OCI-M2 (cell line): ENCODE data around the gene CYP2U1.
A peak's percentile ranks its signal among the peaks of the same experiment; 100 is the strongest.
"Not testable (repeated sequence)": the region's sequence is repeated elsewhere in the genome, so short reads cannot be mapped to it uniquely, and the experiment has no call there.

Experiments used
- DNase-seq: peaks from one replicate; lab custom pipeline; 2025; ENCODE audit not compliant: unreplicated experiment; lab: John Stamatoyannopoulos, UW

CYP2U1 gene

DNA sequence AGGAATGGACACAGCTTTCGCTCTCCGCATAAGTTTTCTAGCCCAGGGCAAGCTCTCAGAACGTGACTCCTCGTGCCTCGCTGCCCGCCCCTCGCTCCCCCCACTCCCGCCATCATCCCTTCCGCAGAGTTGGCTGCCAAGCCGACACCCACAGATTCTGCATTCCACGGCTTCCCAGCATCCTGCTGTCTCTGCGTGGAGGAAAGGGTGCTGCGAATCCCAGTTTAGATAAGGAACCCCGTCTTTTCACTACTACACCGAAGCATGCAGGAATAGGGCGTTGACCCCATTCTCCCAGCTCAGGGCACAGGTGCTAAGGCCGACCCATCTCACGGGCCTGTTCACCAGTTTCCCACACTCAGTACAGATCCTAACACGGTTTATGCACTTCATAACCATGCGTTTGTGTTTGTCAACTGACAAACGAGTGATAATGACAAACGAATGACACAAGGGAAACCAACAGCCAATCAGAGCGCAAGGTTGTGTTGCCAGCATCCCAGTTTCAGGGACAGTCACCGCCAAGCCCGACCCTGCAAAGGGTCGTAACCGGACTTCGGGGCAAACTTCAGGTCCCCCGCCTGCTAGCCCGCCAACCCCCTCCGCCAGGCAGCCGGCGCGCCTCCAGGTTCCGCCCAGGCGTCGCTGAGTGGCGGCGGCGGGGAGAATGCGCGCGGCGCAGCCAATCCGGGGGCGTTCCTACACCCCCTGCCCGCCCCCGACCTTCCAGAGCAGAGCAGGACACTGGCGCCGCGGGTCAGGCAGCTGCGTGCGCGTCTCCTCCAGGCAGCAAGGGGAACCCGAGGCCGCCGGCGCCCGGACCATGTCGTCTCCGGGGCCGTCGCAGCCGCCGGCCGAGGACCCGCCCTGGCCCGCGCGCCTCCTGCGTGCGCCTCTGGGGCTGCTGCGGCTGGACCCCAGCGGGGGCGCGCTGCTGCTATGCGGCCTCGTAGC, at the start of gene CYP2U1:
Gene CYP2U1, plus strand, starts transcription at position 729 of the 954 bp plus-strand sequence. Its CDS starts 95 bp downstream, at position 824.
- DNase-seq = peak; percentile 65

- DNase-seq = no peak
These were observed 45.5 kb upstream of the CYP2U1 start for GRCh38 chr4:107885865-107886264.

- DNase-seq = no peak
These were observed 43.1 kb upstream of the CYP2U1 start for GRCh38 chr4:107888237-107888636.

DNA sequence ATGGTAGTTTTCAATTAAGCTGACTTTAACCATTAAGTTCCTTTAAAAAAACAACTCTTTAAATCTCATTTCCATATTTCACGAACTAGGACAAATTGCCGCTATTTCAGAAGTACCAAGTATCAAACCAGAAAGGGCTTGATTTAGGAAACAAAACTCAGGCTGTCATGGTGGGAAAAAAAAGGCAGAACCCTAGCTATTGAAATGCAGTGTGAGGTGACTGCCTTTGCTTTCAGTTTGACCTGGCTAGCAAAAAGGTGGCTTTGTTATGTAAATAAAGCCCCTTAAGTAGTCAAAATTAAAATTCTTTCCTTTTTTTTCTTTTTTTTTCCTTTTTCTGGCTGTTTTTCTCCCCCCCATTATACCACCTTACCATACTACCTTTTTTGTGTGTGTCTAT, 40.6 kb upstream of the CYP2U1 start:
- DNase-seq = no peak

- no peak for DNase-seq
These were observed 40.0 kb upstream of the CYP2U1 start for GRCh38 chr4:107891299-107891698.

- DNase-seq = no peak
These were observed 37.9 kb upstream of the CYP2U1 start for GRCh38 chr4:107893171-107894137.

- DNase-seq = no peak
These were observed 37.2 kb upstream of the CYP2U1 start for GRCh38 chr4:107894138-107894603.

- DNase-seq = no peak
These were observed 35.1 kb upstream of the CYP2U1 start for GRCh38 chr4:107896158-107896645.

DNA sequence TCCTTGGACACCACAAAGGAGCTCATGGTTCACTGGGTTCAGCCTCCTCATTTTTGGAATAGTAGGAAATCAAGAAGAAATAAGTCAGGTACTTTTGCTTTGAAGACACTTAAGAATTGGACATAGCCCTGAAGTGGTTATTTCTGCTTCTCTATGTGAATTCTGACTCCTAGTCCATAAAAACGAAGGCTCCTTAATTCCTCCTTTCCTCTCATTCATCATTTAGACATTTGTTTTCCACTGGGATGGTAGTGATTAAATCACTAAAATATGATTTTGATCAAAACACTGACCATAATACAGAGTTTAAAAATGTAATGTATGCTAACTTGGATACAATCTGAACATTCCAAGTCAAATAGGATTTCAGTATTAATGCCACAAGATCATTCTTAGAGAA, 34.7 kb upstream of the CYP2U1 start:
- no peak for DNase-seq

DNA sequence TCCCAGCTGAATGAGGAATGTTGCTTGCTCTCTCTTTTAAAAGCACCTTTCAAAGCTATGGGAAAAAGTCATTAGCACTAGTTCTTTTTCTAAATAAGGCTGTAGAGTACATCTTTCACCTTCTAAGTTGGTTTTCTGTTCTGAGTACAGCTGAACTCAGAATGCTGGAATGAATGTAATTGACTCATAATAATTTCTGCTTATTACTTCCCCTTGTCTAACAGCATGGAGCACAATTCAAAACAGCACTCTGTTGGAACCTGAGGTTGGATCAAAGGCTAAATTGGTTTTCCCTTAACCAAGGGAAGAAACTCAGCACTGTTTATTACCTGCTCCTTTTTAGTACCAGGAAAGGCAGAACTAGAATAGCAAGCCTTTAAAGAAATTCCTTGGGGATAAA, 33.5 kb upstream of the CYP2U1 start:
- DNase-seq = no peak

GRCh38 chr4:107900067-107900466, 31.3 kb upstream of the CYP2U1 start:
- DNase-seq = no peak

- no peak for DNase-seq
These were observed 30.8 kb upstream of the CYP2U1 start for GRCh38 chr4:107900508-107900907.

DNA sequence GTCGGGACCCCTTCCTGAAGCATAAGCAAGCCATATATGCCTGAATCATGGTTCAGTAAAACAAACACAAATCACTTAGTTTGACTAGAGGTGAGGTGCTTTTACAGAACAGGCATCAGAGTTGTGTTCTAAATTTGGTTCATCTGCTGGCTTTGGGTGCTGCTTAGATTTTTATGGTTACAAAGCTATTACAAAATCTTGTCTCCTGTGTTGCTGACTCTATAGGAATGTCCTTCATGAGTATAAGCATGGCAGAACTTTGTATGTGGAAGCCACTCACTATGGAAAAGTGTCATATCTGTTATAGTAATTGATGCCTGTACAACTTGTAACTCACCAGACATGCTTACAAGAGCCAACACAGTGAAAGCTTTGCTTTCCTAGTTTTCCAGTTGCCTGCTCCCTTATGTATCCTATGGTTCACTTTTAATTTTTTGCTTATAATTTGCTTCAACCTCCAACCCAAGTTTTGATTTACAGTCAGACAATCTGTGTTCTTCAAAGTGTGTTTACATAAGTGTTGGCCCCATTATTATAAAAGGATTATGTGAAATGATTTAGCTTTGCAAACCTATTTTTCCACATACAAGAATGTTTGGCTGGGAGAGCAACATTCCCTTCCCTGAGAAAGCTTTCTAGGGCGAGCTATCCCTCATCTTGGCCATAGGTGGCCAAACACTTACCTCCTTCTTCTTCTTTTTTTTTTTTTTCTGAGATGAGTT, 30.0 kb upstream of the CYP2U1 start:
- no peak for DNase-seq

DNA sequence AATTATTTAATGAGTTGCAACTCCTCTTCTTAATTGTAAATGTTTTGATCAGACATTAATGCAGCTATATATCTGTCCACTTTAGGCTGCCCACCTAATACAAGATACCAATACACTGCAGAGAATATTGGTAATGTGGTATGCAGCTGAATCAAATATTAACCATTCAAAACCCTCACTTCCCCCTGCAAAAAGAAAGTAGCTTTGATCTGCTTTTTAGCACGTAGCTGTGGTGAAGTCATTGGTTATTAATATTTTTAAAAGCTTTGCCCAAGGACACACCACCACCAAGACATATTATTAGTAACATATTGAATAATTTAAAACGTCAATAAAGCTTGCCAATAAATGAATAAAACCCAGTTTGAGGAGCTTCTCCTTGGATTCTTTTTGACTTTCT, 28.6 kb upstream of the CYP2U1 start:
- DNase-seq = no peak

- not testable (repeated sequence) for DNase-seq
These were observed 26.3 kb upstream of the CYP2U1 start for GRCh38 chr4:107905082-107905481.

DNA sequence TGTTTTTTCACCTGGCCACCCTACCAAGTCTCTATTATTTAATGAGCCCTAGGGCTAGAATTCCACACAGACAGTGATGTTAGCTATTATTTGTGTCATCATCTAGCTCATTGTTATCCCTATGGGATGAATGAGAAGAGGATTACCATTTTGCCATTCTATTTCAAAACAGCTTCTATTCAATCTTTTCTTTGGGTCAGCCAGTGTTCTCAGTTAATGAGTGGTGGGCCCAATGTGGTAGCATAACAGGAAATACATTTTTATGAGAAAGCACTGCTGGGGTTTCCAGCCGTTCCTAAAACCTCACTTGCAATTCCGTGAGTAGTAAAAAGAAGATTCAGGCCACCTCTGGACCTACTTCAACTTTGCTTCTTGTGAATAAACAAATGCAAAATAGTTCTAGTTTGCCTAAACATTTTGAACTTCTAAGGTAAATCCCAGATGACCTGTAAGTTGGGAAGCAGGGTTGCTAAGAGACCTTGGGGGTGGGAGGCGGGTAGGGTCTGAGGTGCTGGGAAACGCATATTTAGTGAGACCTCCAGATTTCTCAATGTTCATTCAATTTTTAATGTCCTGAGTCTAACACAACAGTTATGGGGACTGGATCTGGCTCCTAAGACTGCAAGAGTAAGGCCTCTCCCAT, 24.8 kb upstream of the CYP2U1 start:
- no peak for DNase-seq

- no peak for DNase-seq
These were observed 23.0 kb upstream of the CYP2U1 start for GRCh38 chr4:107908377-107908776.

- DNase-seq = peak; percentile 54
These were observed 18.0 kb upstream of the CYP2U1 start for GRCh38 chr4:107913283-107913899.

- DNase-seq = no peak
These were observed 16.1 kb upstream of the CYP2U1 start for GRCh38 chr4:107915220-107915619.

GRCh38 chr4:107916623-107917022, 14.7 kb upstream of the CYP2U1 start:
- DNase-seq = no peak
